Endodermal cell (in vitro differentiated cells): ENCODE results near the gene ASPSCR1. TPM values are rescaled to one million over a fixed set of nuclear protein-coding genes. Genes with fewer than 3 reads are reported as not detected.

Experiments used
- DNase-seq: peaks from one replicate; pipeline ENCODE4 v3.0.0-alpha.2; 2017
- H3K27ac ChIP-seq: 2 replicates; pipeline ENCODE4 v1.5.1; 2013; ENCODE audit warnings: mild to moderate bottlenecking, low read depth, low read length, moderate library complexity
- H3K27me3 ChIP-seq: 2 replicates; pipeline ENCODE4 v1.6.1; 2013; ENCODE audit warnings: mild to moderate bottlenecking, low read length, moderate library complexity; ENCODE audit not compliant: insufficient read depth, control insufficient read depth, poor library complexity, severe bottlenecking
- H3K36me3 ChIP-seq: 2 replicates; pipeline ENCODE4 v1.7.0; 2013; ENCODE audit warnings: mild to moderate bottlenecking, low read length, moderate library complexity; ENCODE audit not compliant: control insufficient read depth, insufficient read depth
- H3K4me1 ChIP-seq: one replicate; pipeline ENCODE4 v1.7.0; 2013; ENCODE audit warnings: low read length; ENCODE audit not compliant: control insufficient read depth, insufficient read depth
- H3K4me3 ChIP-seq: 2 replicates; pipeline ENCODE4 v1.5.1; 2013; ENCODE audit warnings: mild to moderate bottlenecking, low read length, moderate library complexity
- H3K9ac ChIP-seq: 2 replicates; pipeline ENCODE4 v1.6.1; 2013; ENCODE audit warnings: mild to moderate bottlenecking, low read length, moderate library complexity; ENCODE audit not compliant: poor library complexity, severe bottlenecking; ENCODE audit errors: extremely low read depth
- H3K9me3 ChIP-seq: 2 replicates; pipeline ENCODE4 v1.6.1; 2013; ENCODE audit warnings: mild to moderate bottlenecking, low read length, moderate library complexity; ENCODE audit not compliant: control insufficient read depth
- H3K27ac Mint-ChIP-seq: 2 replicates; pipeline ENCODE4 v1.8.0; 2020; ENCODE audit warnings: mixed read lengths
- H3K27me3 Mint-ChIP-seq: 2 replicates; pipeline ENCODE4 v1.8.0; 2021; ENCODE audit warnings: mild to moderate bottlenecking, mixed read lengths; ENCODE audit not compliant: insufficient read depth
- H3K36me3 Mint-ChIP-seq: 2 replicates; pipeline ENCODE4 v1.8.0; 2020; ENCODE audit warnings: low read depth, mixed read lengths
- H3K4me1 Mint-ChIP-seq: 2 replicates; pipeline ENCODE4 v1.8.0; 2020; ENCODE audit warnings: mixed read lengths
- H3K4me3 Mint-ChIP-seq: 2 replicates; pipeline ENCODE4 v1.8.0; 2020; ENCODE audit warnings: mild to moderate bottlenecking, moderate library complexity, mixed read lengths
- H3K9me3 Mint-ChIP-seq: 2 replicates; pipeline ENCODE4 v1.8.0; 2020; ENCODE audit warnings: mild to moderate bottlenecking, mixed read lengths
- CTCF ChIP-seq: fragments of 200-600 bp; sonication (generic); conservative IDR thresholded peaks from 2 replicates; pipeline ENCODE4 v1.5.0; 2021; ENCODE audit warnings: antibody characterized with exemption, mild to moderate bottlenecking
- WGBS, 2 experiments: methylation state at CpG; one replicate each; pipeline versions ENCODE4 v1.1.5 to v1.1.7; 2013; ENCODE audit warnings: missing lambda C conversion rate in 2 of 2, mixed read lengths in 1 of 2; ENCODE audit not compliant: insufficient coverage in 1 of 2, insufficient read length in 1 of 2; 5-methylcytosine and 5-hydroxymethylcytosine counted together
- total RNA-seq, 2 donors: library from RNA; stranded (reverse); fragmentation: NEBNext Ultra II Directional in 1 of 2; extraction: Animal tissue kit (Norgen Biotek cat#: 25700) in 1 of 2; gene quantifications; 2 replicates in 1 of 2; 3 replicates in 1 of 2; pipeline ENCODE4 v1.2.1, GENCODE V29; 2021

The ASPSCR1 gene
- total RNA-seq, 2 donors from 2014 or later = 50.8 to 65.4 TPM

- peak; percentile 38 for DNase-seq
- no peaks in the 10 kb centered on the region for H3K4me1 ChIP-seq
- H3K4me3 Mint-ChIP-seq = no peak overlapping the region
- no peaks in the 10 kb centered on the region for H3K27me3 Mint-ChIP-seq
- H3K27me3 ChIP-seq = no peaks in the 10 kb centered on the region
- H3K36me3 ChIP-seq = peaks cover 37% of the 10 kb centered on the region
- no peak overlapping the region for H3K27ac ChIP-seq
- no peaks in the 10 kb centered on the region for H3K4me1 Mint-ChIP-seq
- H3K9me3 ChIP-seq = no peaks in the 10 kb centered on the region
- no peak overlapping the region for H3K9ac ChIP-seq
- no peak overlapping the region for H3K4me3 ChIP-seq
- H3K9me3 Mint-ChIP-seq = no peaks in the 10 kb centered on the region
- H3K27ac Mint-ChIP-seq = no peak overlapping the region
- peaks cover 45% of the 10 kb centered on the region for H3K36me3 Mint-ChIP-seq
- 94 to 95% methylated on average over 23 to 26 of the region's 26 CpGs for WGBS, 2 experiments
- TF ChIP-seq CTCF = no peak
These were observed 6.4 kb downstream of the ASPSCR1 start for GRCh38 chr17:81983639-81984373.

GRCh38 chr17:81984773-81985410 lies 7.5 kb downstream of the ASPSCR1 start:
- no peaks in the 10 kb centered on the region for H3K4me1 ChIP-seq
- no peaks in the 10 kb centered on the region for H3K9me3 ChIP-seq
- no peak for DNase-seq
- H3K4me3 ChIP-seq = no peak overlapping the region
- Mint-ChIP-seq H3K4me3 (no peak overlapping the region), H3K27ac (no peak overlapping the region), H3K4me1 (no peaks in the 10 kb centered on the region), H3K36me3 (peaks cover 43% of the 10 kb centered on the region), H3K27me3 (no peaks in the 10 kb centered on the region), H3K9me3 (no peaks in the 10 kb centered on the region)
- H3K27ac ChIP-seq = no peak overlapping the region
- WGBS, 2 experiments = 96% methylated on average over 14 of the region's 21 CpGs; no CpG with 5 or more reads in 1 of the 2 experiments
- no peak overlapping the region for H3K9ac ChIP-seq
- H3K36me3 ChIP-seq = peaks cover 31% of the 10 kb centered on the region
- H3K27me3 ChIP-seq = no peaks in the 10 kb centered on the region
- no peak for TF ChIP-seq CTCF

- Histone ChIP-seq H3K4me3 (no peak overlapping the region), H3K9ac (no peak overlapping the region), H3K9me3 (no peaks in the 10 kb centered on the region), H3K36me3 (peaks cover 25% of the 10 kb centered on the region), H3K27me3 (no peaks in the 10 kb centered on the region), H3K4me1 (no peaks in the 10 kb centered on the region), H3K27ac (no peak overlapping the region)
- WGBS, 2 experiments = 94 to 97% methylated on average over 20 to 26 of the region's 26 CpGs
- DNase-seq = no peak
- Mint-ChIP-seq H3K27ac (no peak overlapping the region), H3K4me1 (no peaks in the 10 kb centered on the region), H3K36me3 (peaks cover 44% of the 10 kb centered on the region), H3K27me3 (no peaks in the 10 kb centered on the region), H3K4me3 (no peak overlapping the region), H3K9me3 (no peaks in the 10 kb centered on the region)
- TF ChIP-seq CTCF = no peak
These were observed 9.2 kb downstream of the ASPSCR1 start for GRCh38 chr17:81986606-81987005.
